ENCODE measurements around the gene CHML. TPM values are rescaled to one million over a fixed set of nuclear protein-coding genes. Genes with fewer than 3 reads are reported as not detected.
A peak's percentile ranks its signal among the peaks of the same experiment; 100 is the strongest.

The CHML gene
- total RNA-seq, 2 experiments from 2014 or later = 12.5 to 13.8 TPM

DNA sequence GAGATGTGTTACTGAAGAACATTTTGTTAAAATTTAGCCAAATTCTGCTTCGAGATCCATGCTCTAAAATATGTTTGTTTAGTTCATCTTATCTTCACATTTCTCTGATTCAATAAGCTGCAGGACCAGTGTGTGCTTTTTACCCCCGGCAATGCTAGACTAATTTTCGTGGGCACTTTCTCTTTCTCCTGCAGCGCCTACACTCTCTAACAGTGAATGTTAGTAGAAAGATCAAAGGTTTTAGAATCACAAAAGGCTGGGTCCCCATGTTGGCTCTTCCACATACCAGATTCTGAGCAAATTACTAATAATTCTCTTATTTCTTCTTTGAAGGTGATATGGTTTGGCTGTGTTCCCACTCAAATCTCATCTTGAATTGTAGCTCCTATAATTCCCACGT is 8.5 kb downstream of the CHML start:
- DNase-seq = no peak
- H3K27ac Mint-ChIP-seq = no peak overlapping the region
- ChIA-PET CTCF (interaction anchor here (2.6 kb wide), 1 partner anchor 20 kb away, joined by 14 read pairs; no protein-coding TSS in a partner anchor), POLR2A (no interaction called here)
- intact Hi-C loops (cut with micrococcal nuclease) = no loop called here
- H3K4me3 Mint-ChIP-seq = no peak overlapping the region
- no peaks in the 10 kb centered on the region for H3K27me3 Mint-ChIP-seq
- H3K9me3 Mint-ChIP-seq = no peaks in the 10 kb centered on the region
- peaks cover 19% of the 10 kb centered on the region for H3K4me1 Mint-ChIP-seq (ENCODE audit: low read depth)
- peaks cover 19% of the 10 kb centered on the region for H3K36me3 Mint-ChIP-seq

DNA sequence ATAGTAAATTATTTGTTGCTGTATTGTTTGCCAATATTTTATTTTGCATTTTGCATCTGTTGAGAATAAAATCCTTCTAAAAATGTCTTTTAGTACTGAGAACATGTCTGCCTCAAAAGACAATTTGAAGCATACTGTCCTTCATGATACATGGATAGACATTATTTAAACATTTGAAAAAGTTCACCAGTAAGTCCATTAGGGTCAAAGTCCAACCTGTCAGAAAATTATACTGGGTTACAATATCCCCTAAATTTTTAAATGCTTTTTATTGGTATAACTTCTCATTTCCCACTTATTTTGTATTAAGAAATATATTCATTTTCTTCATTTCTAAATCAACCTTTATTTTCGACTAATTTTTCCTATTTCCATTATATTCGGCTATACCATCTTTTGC is 9.3 kb downstream of the CHML start:
- intact Hi-C loops (cut with micrococcal nuclease) = no loop called here
- H3K36me3 Mint-ChIP-seq = peaks cover 19% of the 10 kb centered on the region
- no peaks in the 10 kb centered on the region for H3K9me3 Mint-ChIP-seq
- H3K27ac Mint-ChIP-seq = no peak overlapping the region
- no peak for DNase-seq
- H3K4me1 Mint-ChIP-seq (ENCODE audit: low read depth) = peaks cover 16% of the 10 kb centered on the region
- no peak overlapping the region for H3K4me3 Mint-ChIP-seq
- no peaks in the 10 kb centered on the region for H3K27me3 Mint-ChIP-seq
- ChIA-PET POLR2A (no interaction called here), CTCF (no interaction called here)

DNA sequence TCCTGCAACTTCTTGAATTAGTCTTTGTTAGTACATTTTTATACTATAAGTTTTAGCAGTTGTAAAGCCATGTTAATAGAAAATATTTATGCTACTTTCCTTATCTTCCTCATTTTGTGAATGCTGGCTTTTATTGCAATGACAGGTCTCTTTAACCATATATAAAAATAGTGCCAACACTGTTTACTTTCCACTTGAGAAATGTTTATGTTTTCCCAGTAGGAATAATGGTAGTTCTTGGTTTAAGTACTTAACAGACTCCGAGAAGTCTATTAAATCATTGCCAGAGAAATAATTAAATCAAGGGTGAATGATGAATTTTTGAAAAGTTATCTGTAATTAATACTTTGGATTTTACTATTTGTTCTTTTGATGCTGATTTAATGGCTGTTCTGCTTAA is 9.7 kb downstream of the CHML start:
- intact Hi-C loops (cut with micrococcal nuclease) = no loop called here
- POLR2A ChIA-PET = no interaction called here
- H3K4me1 Mint-ChIP-seq (ENCODE audit: low read depth) = peaks cover 12% of the 10 kb centered on the region

DNA sequence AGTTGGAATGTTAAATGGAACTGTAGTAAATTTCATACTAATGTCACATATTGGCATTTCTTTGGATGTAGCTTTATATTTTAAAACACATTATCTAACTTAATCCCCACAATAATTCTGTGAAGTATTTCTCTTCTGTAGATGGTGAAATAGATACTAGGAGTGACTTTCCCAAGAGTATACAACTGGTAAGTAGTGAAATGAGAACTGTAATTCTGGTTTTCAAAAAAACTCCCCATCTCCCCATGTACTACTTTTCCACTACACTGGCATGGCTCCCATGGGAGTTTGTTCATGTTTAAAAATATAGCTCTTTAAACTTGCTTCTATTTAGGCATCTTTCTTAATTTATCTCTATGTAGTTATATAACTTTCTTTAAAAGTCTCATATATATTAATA is 10.2 kb downstream of the CHML start:
- Mint-ChIP-seq H3K9me3 (no peaks in the 10 kb centered on the region), H3K36me3 (peaks cover 12% of the 10 kb centered on the region), H3K4me1 (ENCODE audit: low read depth) (peaks cover 10% of the 10 kb centered on the region), H3K27ac (no peak overlapping the region), H3K4me3 (no peak overlapping the region), H3K27me3 (no peaks in the 10 kb centered on the region)
- ChIA-PET POLR2A (no interaction called here), CTCF (interaction anchor here (1.1 to 1.5 kb wide), 3 partner anchors 11 to 110 kb away, joined by 3 to 11 read pairs (median 3); partner anchors contain the start of gene FH)
- no peak for DNase-seq
- intact Hi-C loops (cut with micrococcal nuclease) = no loop called here

More for the DNA sequence above, 9.7 kb downstream of the CHML start:
- Mint-ChIP-seq H3K4me3 (no peak overlapping the region), H3K36me3 (peaks cover 17% of the 10 kb centered on the region), H3K27me3 (no peaks in the 10 kb centered on the region), H3K9me3 (no peaks in the 10 kb centered on the region), H3K27ac (no peak overlapping the region)
- CTCF ChIA-PET = interaction anchor here (1.5 kb wide), 1 partner anchor 20 kb away, joined by 11 read pairs; no protein-coding TSS in a partner anchor
- DNase-seq = no peak

DNA sequence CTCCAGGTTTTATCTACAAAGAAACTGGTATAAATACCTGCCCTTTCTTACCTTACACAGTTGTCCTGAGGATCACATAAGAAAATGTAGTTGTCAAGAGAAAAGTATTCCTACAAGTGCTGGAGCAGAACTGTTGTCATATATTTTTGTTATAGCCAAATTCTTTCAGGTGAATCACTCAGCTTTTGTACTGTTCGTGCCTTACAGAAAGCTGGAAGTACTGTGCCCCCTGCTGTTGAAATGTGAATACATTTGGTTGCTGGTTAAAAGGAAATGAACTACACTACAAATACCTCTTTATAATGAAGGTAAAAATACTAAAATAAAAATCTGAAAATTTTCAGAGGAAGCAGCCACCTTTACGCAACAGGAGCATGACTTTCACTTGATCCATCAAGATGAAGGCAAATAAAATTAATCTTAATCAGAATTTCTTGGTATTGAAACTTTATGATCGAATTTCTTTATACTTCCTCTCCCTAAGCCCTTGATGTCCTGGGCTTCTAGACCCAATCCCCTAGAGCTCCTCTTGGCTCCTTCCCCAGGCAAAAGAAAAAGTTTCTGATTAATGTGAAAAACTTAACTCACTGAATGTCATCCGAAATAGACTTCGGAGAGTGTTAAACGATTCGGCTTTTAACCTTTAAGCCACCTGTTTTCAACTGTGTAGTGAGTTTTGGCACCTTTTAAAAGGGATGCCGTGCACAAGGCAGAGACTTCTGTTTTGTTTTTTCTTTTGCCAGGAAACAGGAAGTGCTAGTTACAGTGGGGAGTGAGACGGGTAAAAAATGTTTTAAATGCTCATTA is 12.5 kb downstream of the CHML start:
- Mint-ChIP-seq H3K4me3 (peak overlapping the region; percentile 14), H3K4me1 (ENCODE audit: low read depth) (peaks cover 10% of the 10 kb centered on the region), H3K27me3 (no peaks in the 10 kb centered on the region), H3K27ac (peak overlapping the region; percentile 20), H3K36me3 (peaks cover 4% of the 10 kb centered on the region), H3K9me3 (no peaks in the 10 kb centered on the region)
- ChIA-PET POLR2A (no interaction called here), CTCF (interaction anchor here (0.6 to 4.3 kb wide), 10 partner anchors 8 to 108 kb away, joined by 3 to 64 read pairs (median 6); partner anchors contain the start of genes FH and KMO)
- peak; percentile 36 for DNase-seq
- intact Hi-C loops (cut with micrococcal nuclease) = loop anchor here (1.0 to 2.0 kb wide), 5 partner anchors 10 to 109 kb away; partner anchors contain the start of gene FH

DNA sequence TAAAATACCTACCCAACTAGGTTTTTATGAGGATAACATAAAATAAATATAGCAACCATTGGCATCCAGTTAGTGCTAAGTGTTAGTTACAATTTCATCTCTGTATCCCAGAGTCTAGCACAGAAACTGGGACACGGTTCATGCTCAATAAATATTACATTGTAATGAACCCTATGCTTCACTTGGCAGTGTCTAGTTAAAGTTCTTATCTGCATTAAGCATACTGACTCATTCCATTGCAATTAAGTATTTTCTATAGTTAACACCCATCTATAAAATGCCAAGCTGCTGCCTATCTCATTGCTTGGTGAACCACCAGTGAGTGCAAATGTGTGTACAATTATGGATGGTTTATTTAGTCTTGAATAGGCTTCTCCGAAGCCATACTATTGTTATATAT is 15.2 kb downstream of the CHML start:
- Mint-ChIP-seq H3K36me3 (peaks cover 2% of the 10 kb centered on the region), H3K9me3 (no peaks in the 10 kb centered on the region), H3K4me1 (ENCODE audit: low read depth) (peaks cover 10% of the 10 kb centered on the region), H3K27ac (no peak overlapping the region), H3K27me3 (no peaks in the 10 kb centered on the region), H3K4me3 (no peak overlapping the region)
- no peak for DNase-seq
- ChIA-PET CTCF (interaction anchor here (4.3 kb wide), 1 partner anchor 14 kb away, joined by 64 read pairs; no protein-coding TSS in a partner anchor), POLR2A (no interaction called here)
- intact Hi-C loops (cut with micrococcal nuclease) = no loop called here

DNA sequence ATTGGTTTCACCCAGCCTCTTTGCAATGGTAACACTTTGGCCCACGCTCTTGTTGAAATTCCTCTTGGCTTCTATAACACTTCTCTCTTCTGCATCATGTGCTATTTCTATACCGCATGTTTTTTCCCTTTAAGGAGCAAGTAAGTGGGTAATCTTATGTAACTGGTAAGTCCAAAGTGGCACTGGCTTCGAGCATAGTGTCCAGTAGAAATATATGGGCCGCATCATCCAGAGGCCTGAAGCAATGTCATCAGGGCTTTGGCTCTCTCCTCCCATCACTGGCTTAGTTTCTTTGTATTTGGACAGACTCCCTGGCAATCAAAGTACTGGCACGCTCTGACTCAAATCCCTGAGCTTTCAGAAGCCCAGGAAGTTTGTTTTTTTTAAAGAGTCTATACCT is 17.5 kb downstream of the CHML start:
- Mint-ChIP-seq H3K9me3 (no peaks in the 10 kb centered on the region), H3K27ac (no peak overlapping the region), H3K4me1 (ENCODE audit: low read depth) (peaks cover 3% of the 10 kb centered on the region), H3K36me3 (no peaks in the 10 kb centered on the region), H3K4me3 (no peak overlapping the region), H3K27me3 (no peaks in the 10 kb centered on the region)
- ChIA-PET CTCF (interaction anchor here (4.1 kb wide), 1 partner anchor 12 kb away, joined by 22 read pairs; no protein-coding TSS in a partner anchor), POLR2A (interaction anchor here (0.7 kb wide), 1 partner anchor 12 kb away, joined by 3 read pairs; no protein-coding TSS in a partner anchor)
- intact Hi-C loops (cut with micrococcal nuclease) = no loop called here
- DNase-seq = no peak

DNA sequence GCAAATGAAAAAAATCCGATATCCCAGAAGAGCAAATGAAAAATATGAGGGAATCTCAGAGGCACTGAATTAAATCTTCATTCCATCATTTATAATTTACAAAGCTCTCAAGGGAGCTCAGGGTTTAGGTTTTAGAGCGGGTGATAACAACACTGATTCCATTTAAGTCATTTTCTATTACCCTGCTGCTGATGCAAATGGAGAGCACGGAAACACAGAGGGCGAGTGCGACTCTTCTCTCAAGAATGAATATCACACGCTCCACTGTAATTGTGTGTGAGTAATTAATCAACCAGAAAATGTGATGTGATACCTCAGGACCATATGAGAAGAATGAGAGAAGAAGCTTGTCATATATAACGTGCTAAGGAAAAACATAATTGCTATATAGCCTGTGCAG is 22.7 kb downstream of the CHML start:
- H3K9me3 Mint-ChIP-seq = no peaks in the 10 kb centered on the region
- ChIA-PET CTCF (no interaction called here), POLR2A (no interaction called here)
- H3K36me3 Mint-ChIP-seq = no peaks in the 10 kb centered on the region
- no peak for DNase-seq
- no peaks in the 10 kb centered on the region for H3K27me3 Mint-ChIP-seq
- peaks cover 12% of the 10 kb centered on the region for H3K4me1 Mint-ChIP-seq (ENCODE audit: low read depth)
- intact Hi-C loops (cut with micrococcal nuclease) = loop anchor here (1.0 kb wide), 1 partner anchor 10 kb away; no protein-coding TSS in a partner anchor
- no peak overlapping the region for H3K27ac Mint-ChIP-seq
- H3K4me3 Mint-ChIP-seq = no peak overlapping the region

DNA sequence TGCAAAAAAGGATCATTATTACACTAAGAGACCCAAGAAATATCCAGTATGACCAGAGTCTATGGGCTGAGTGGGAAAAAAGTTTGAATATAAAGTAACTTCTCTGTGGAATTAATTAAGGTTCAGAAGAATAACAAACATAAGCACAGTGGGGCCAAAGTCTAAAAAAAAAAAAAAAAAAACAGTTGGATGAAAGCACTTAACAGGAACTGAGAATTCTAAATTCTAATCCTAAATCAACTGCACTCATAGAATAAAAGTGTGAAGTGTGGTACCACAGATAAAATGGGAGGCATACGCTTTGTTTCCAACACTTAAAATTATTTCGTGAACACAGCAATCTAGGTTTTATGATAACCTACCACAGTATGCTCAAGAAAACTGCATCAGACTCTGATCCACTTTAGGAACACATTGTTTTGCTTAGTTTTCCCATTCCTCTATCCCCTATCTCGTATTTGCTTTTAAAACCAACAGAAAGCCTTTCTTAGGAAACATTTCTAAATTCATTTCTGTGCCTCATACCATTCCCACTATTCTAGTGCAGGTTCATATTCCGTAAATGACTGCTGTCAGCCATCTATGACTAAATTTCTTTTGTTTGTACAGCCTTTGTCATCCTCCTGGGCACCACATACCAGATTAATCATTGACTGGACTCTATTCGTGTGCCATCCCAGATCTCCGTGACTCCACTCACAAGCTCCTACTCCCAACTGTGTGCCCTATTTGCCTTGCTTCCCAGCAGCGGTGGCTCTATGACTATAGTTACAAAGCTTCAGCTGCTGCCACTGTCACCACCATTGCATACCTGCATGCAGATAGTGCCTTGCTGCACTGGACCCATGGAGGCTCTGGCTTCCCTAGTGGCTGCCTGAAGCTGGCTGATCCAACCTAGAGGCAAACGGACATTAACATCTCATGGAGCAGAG is 24.9 kb downstream of the CHML start:
- Mint-ChIP-seq H3K4me3 (no peak overlapping the region), H3K36me3 (no peaks in the 10 kb centered on the region), H3K9me3 (no peaks in the 10 kb centered on the region), H3K27me3 (no peaks in the 10 kb centered on the region), H3K27ac (no peak overlapping the region), H3K4me1 (ENCODE audit: low read depth) (peaks cover 13% of the 10 kb centered on the region)
- ChIA-PET POLR2A (no interaction called here), CTCF (interaction anchor here (2.1 kb wide), 1 partner anchor 12 kb away, joined by 7 read pairs; no protein-coding TSS in a partner anchor)
- DNase-seq = no peak
- intact Hi-C loops (cut with micrococcal nuclease) = no loop called here

DNA sequence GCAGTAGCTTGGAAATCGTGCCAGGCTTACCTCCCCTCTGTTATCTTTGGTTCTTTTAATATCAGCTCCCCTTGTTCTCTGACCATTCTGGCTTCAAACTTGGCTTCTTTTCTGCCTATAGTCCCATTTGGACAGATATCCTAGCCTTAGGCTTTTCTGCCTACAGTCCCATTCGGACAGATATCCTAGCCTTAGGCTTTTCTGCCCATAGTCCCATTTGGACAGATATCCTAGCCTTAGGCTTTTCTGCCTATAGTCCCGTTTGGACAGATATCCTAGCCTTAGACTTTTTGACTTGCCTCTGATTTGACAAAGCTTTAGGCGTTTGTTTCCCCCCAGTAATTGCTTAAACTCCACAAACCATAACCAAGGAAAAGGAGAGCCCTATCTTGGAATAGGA is 25.6 kb downstream of the CHML start:
- H3K4me1 Mint-ChIP-seq (ENCODE audit: low read depth) = peaks cover 13% of the 10 kb centered on the region
- no peaks in the 10 kb centered on the region for H3K9me3 Mint-ChIP-seq
- ChIA-PET CTCF (interaction anchor here (1.4 to 2.1 kb wide), 2 partner anchors 12 to 25 kb away, joined by 7 to 8 read pairs; no protein-coding TSS in a partner anchor), POLR2A (no interaction called here)
- no peaks in the 10 kb centered on the region for H3K36me3 Mint-ChIP-seq
- no peak for DNase-seq
- no peaks in the 10 kb centered on the region for H3K27me3 Mint-ChIP-seq
- H3K27ac Mint-ChIP-seq = no peak overlapping the region
- H3K4me3 Mint-ChIP-seq = no peak overlapping the region
- intact Hi-C loops (cut with micrococcal nuclease) = no loop called here

DNA sequence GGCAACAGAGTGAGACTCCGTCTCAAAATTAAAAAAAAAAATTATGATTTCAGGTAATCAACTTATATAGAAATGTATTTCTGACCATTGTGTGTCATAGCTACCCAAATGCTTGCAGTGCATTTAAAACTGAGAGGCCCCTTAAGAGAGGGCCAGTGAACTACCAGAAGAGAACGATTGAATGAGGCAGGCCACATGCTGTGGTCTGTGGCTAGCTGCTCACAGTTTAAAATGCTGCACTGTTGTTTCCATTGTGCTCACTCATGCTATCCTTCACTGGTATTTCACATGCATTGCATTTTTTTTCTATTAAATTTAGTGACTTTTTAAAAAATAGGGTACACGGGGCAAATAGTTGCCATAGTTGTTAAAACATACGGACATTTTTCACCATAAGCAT is 26.0 kb downstream of the CHML start:
- peaks cover 13% of the 10 kb centered on the region for H3K4me1 Mint-ChIP-seq (ENCODE audit: low read depth)
- DNase-seq = peak; percentile 39
- POLR2A ChIA-PET = no interaction called here
- no peak overlapping the region for H3K4me3 Mint-ChIP-seq
- no peak overlapping the region for H3K27ac Mint-ChIP-seq
- H3K36me3 Mint-ChIP-seq = no peaks in the 10 kb centered on the region
- CTCF ChIA-PET = interaction anchor here (1.4 to 2.1 kb wide), 2 partner anchors 13 to 24 kb away, joined by 7 to 8 read pairs; no protein-coding TSS in a partner anchor
- intact Hi-C loops (cut with micrococcal nuclease) = no loop called here
- H3K27me3 Mint-ChIP-seq = no peaks in the 10 kb centered on the region
- no peaks in the 10 kb centered on the region for H3K9me3 Mint-ChIP-seq

Data from activated CD4-positive, alpha-beta memory T cell treated with anti-CD3 and anti-CD28 coated beads for 36 hours (primary cell).